H1 (cell line): Measurements from ENCODE around the gene CCL5. TPM values are rescaled to one million over a fixed set of nuclear protein-coding genes. Genes with fewer than 3 reads are reported as not detected.

Experiments used
- CTCF ChIA-PET: fragments of 300-600 bp; sonication (Branson Sonifier 250); formaldehyde crosslinking; loops from one replicate; lab custom pipeline; 2021; ENCODE audit not compliant: partially characterized antibody; lab: Charles Lee
- POLR2A ChIA-PET: fragments of 300-600 bp; sonication (Branson Sonifier 250); formaldehyde crosslinking; loops from one replicate; lab custom pipeline; 2021; ENCODE audit warnings: inconsistent platforms; ENCODE audit not compliant: partially characterized antibody; lab: Charles Lee
- DNase-seq, 2 experiments: peaks; one replicate each; pipeline versions ENCODE4 v3.0.0 to v3.0.0-alpha.2; 2010 to 2022; ENCODE audit warnings: low spot score in 2 of 2, low read depth in 1 of 2, mixed read lengths in 1 of 2
- FAIRE-seq: peaks from 2 replicates; lab custom pipeline; 2011; peaks lifted over from hg19 to GRCh38; lab: Jason Lieb, UNC
- H2AFZ ChIP-seq: 2 replicates; pipeline ENCODE4 v1.8.1; 2012; ENCODE audit warnings: low read length, inconsistent platforms
- H2AK5ac ChIP-seq: 2 replicates; pipeline ENCODE4 v1.6.1; 2013; ENCODE audit warnings: low read depth, low read length
- H2BK120ac ChIP-seq: replicated peaks from 2 replicates; pipeline ENCODE3; 2013; ENCODE audit warnings: low read depth, low read length, inconsistent platforms
- H2BK12ac ChIP-seq: 2 replicates; pipeline ENCODE4 v1.6.1; 2013; ENCODE audit warnings: low read depth, low read length
- H2BK15ac ChIP-seq: 2 replicates; pipeline ENCODE4 v1.6.1; 2013; ENCODE audit warnings: low read length
- H2BK20ac ChIP-seq: 2 replicates; pipeline ENCODE4 v1.6.1; 2013; ENCODE audit warnings: low read length
- H2BK5ac ChIP-seq: 2 replicates; pipeline ENCODE4 v1.6.1; 2013; ENCODE audit warnings: low read depth, low read length
- H3K14ac ChIP-seq: 2 replicates; pipeline ENCODE4 v1.6.1; 2013; ENCODE audit warnings: inconsistent platforms; ENCODE audit not compliant: insufficient read length
- H3K18ac ChIP-seq: 2 replicates; pipeline ENCODE4 v1.6.1; 2013; ENCODE audit warnings: low read length; ENCODE audit errors: extremely low read depth
- H3K23ac ChIP-seq: 2 replicates; pipeline ENCODE4 v1.6.1; 2013; ENCODE audit warnings: inconsistent platforms; ENCODE audit not compliant: insufficient read length
- H3K23me2 ChIP-seq: 2 replicates; pipeline ENCODE4 v1.6.1; 2013; ENCODE audit warnings: low read depth, low read length
- H3K27ac ChIP-seq: 2 replicates; pipeline ENCODE4 v1.6.1; 2011; ENCODE audit warnings: low read depth, low read length, inconsistent platforms
- H3K27me3 ChIP-seq, 4 experiments: replicated peaks in 1 of 4; 1 replicate in 1 of 4; 2 replicates in 3 of 4; pipeline versions ENCODE4 v1.6.1 to v1.8.1; 2011 to 2013; ENCODE audit warnings: low read length in 3 of 4, mild to moderate bottlenecking in 3 of 4, inconsistent platforms in 2 of 4, mixed read lengths in 2 of 4, moderate library complexity in 1 of 4; ENCODE audit not compliant: control insufficient read depth in 3 of 4, insufficient read depth in 3 of 4; ENCODE audit errors: extremely low read depth in 1 of 4
- H3K36me3 ChIP-seq, 4 experiments: 2 replicates each; pipeline versions ENCODE4 v1.6.1 to v1.8.1; 2011 to 2013; ENCODE audit warnings: mild to moderate bottlenecking in 4 of 4, low read length in 3 of 4, moderate library complexity in 2 of 4, control low read depth in 1 of 4, inconsistent platforms in 1 of 4; ENCODE audit not compliant: insufficient read depth in 4 of 4, control insufficient read depth in 2 of 4
- H3K4ac ChIP-seq: replicated peaks from 2 replicates; pipeline ENCODE3; 2013; ENCODE audit warnings: low read length, low read depth, mixed read lengths, inconsistent platforms; ENCODE audit not compliant: insufficient read length
- H3K4me1 ChIP-seq, 4 experiments: replicated peaks in 1 of 4; 1 replicate in 1 of 4; 2 replicates in 3 of 4; pipeline versions ENCODE4 v1.6.1 to v1.8.1; 2011 to 2013; ENCODE audit warnings: low read length in 3 of 4, inconsistent platforms in 2 of 4, mixed read lengths in 1 of 4; ENCODE audit not compliant: insufficient read depth in 4 of 4, control insufficient read depth in 3 of 4
- H3K4me2 ChIP-seq, 2 experiments: 2 replicates each; pipeline versions ENCODE4 v1.6.1 to v1.8.1; 2011 to 2013; ENCODE audit warnings: low read depth in 2 of 2, low read length in 2 of 2, control low read depth in 1 of 2, inconsistent platforms in 1 of 2, mild to moderate bottlenecking in 1 of 2; ENCODE audit not compliant: insufficient read depth in 1 of 2
- H3K4me3 ChIP-seq, 4 experiments: fragments of 200-600, 300-600 bp in 1 of 4; sonication (generic), shearing (Covaris generic), sonication (Bioruptor Twin) in 1 of 4; 2 replicates each; pipeline versions ENCODE4 v1.5.1 to v1.8.1; 2011 to 2016; ENCODE audit warnings: low read length in 4 of 4, low read depth in 3 of 4, control low read depth in 2 of 4, inconsistent platforms in 2 of 4, mild to moderate bottlenecking in 2 of 4, mixed read lengths in 1 of 4, moderate library complexity in 1 of 4; ENCODE audit not compliant: insufficient read depth in 2 of 4; ENCODE audit errors: extremely low read depth in 1 of 4
- H3K56ac ChIP-seq: replicated peaks from 2 replicates; pipeline ENCODE3; 2013; ENCODE audit warnings: low read depth, mild to moderate bottlenecking, mixed read lengths, low read length, inconsistent platforms; ENCODE audit not compliant: insufficient read length
- H3K79me1 ChIP-seq: 2 replicates; pipeline ENCODE4 v1.6.1; 2013; ENCODE audit warnings: low read depth, low read length, control low read depth
- H3K79me2 ChIP-seq, 2 experiments: 2 replicates each; pipeline versions ENCODE4 v1.6.1 to v1.8.1; 2012 to 2013; ENCODE audit warnings: low read length in 2 of 2, mild to moderate bottlenecking in 2 of 2, inconsistent platforms in 1 of 2; ENCODE audit not compliant: insufficient read depth in 2 of 2, control insufficient read depth in 1 of 2
- H3K9ac ChIP-seq, 4 experiments: replicated peaks in 1 of 4; 1 replicate in 1 of 4; 2 replicates in 3 of 4; pipeline versions ENCODE4 v1.6.1 to v1.8.1; 2011 to 2013; ENCODE audit warnings: low read depth in 3 of 4, low read length in 3 of 4, control low read depth in 2 of 4, mild to moderate bottlenecking in 2 of 4, moderate library complexity in 2 of 4, inconsistent platforms in 1 of 4; ENCODE audit errors: extremely low read depth in 1 of 4
- H3K9me3 ChIP-seq, 2 experiments: 2 replicates each; pipeline versions ENCODE4 v1.6.1 to v1.8.1; 2012 to 2013; ENCODE audit warnings: mild to moderate bottlenecking in 2 of 2, moderate library complexity in 2 of 2, control low read depth in 1 of 2, inconsistent platforms in 1 of 2, low read depth in 1 of 2, low read length in 1 of 2, mixed read lengths in 1 of 2; ENCODE audit not compliant: insufficient read depth in 2 of 2
- H4K20me1 ChIP-seq, 2 experiments: replicated peaks in 1 of 2; 2 replicates each; pipeline versions ENCODE3 to v1.8.1; 2011 to 2013; ENCODE audit warnings: inconsistent platforms in 2 of 2, low read length in 2 of 2, mild to moderate bottlenecking in 1 of 2; ENCODE audit not compliant: insufficient read depth in 2 of 2, control insufficient read depth in 1 of 2
- H4K5ac ChIP-seq: 2 replicates; pipeline ENCODE4 v1.6.1; 2013; ENCODE audit warnings: low read length, low read depth, mixed read lengths, inconsistent platforms; ENCODE audit not compliant: insufficient read length
- H4K8ac ChIP-seq: 2 replicates; pipeline ENCODE4 v1.8.0; 2013; ENCODE audit warnings: mild to moderate bottlenecking, moderate library complexity, low read length, inconsistent platforms; ENCODE audit not compliant: insufficient read depth; ENCODE audit errors: extremely low read depth
- H4K91ac ChIP-seq: replicated peaks from 2 replicates; pipeline ENCODE3; 2013; ENCODE audit warnings: low read length, mixed read lengths, inconsistent platforms; ENCODE audit not compliant: insufficient read length
- ATF3 ChIP-seq: IDR thresholded peaks from 2 replicates; pipeline ENCODE4 v1.6.1; 2011; ENCODE audit warnings: low read depth, mild to moderate bottlenecking, low read length; ENCODE audit not compliant: insufficient read depth
- polyA plus RNA-seq, 7 experiments: library from polyadenylated mRNA; depleted of rRNA in 3 of 7; stranded (reverse) in 5 of 7; unstranded in 2 of 7; fragments of >200 nt in 5 of 7; fragments of 200-250 nt in 2 of 7; gene quantifications; 1 replicate in 5 of 7; 2 replicates in 1 of 7; 4 replicates in 1 of 7; pipeline versions ENCODE4 v1.2.1 to v1.2.3, GENCODE V29; 2011 to 2013; ENCODE audit warnings: missing spikeins in 2 of 7, mixed read lengths in 2 of 7
- total RNA-seq: library from RNA; stranded (reverse); fragmentation: NEBNext Ultra II Directional; extraction: Animal tissue kit (Norgen Biotek cat#: 25700); gene quantifications from 2 replicates; pipeline ENCODE4 v1.2.1, GENCODE V29; 2021

Gene CCL5
- total and polyA plus RNA-seq, 2 of the 8 experiments (the other 6 are each of a cell fraction or from before 2014, with no cell fraction given) = not detected

GRCh38 chr17:35927714-35928113 lies 47.6 kb upstream of the CCL5 start:
- Histone ChIP-seq H2BK15ac (no peak overlapping the region), H3K9ac (no peak overlapping the region)

More at GRCh38 chr17:35927714-35928113, 47.6 kb upstream of the CCL5 start:
- CTCF ChIA-PET = no interaction called here
- H2BK120ac ChIP-seq = no peak overlapping the region
- no peaks in the 10 kb centered on the region; a peak in 2 of 7 replicates for H3K27me3 ChIP-seq
- H2BK20ac ChIP-seq = no peak overlapping the region
- POLR2A ChIA-PET = no interaction called here
- no peak for TF ChIP-seq ATF3
- H3K36me3 ChIP-seq = peaks cover 0 to under 1% (median 0%) of the 10 kb centered on the region in 4 experiments; a peak in 2 of 8 replicates
- H3K4ac ChIP-seq = no peak overlapping the region
- H3K9me3 ChIP-seq = no peaks in the 10 kb centered on the region
- no peak overlapping the region for H2BK12ac ChIP-seq
- no peak overlapping the region for H4K5ac ChIP-seq
- no peak overlapping the region for H2BK5ac ChIP-seq
- H3K4me1 ChIP-seq = peaks cover 0 to 6% (median 3%) of the 10 kb centered on the region in 4 experiments; a peak in 5 of 7 replicates
- H2AK5ac ChIP-seq = no peak overlapping the region
- no peak overlapping the region for H4K8ac ChIP-seq
- H3K23ac ChIP-seq = no peak overlapping the region
- H3K18ac ChIP-seq = no peak overlapping the region
- no peaks in the 10 kb centered on the region for H3K79me1 ChIP-seq
- H4K91ac ChIP-seq = no peak overlapping the region
- no peaks in the 10 kb centered on the region for H4K20me1 ChIP-seq
- H3K23me2 ChIP-seq = no peaks in the 10 kb centered on the region; the same call in none of the 2 replicates
- DNase-seq = no peak
- FAIRE-seq = no peak
- H3K79me2 ChIP-seq = no peaks in the 10 kb centered on the region
- no peak overlapping the region for H2AFZ ChIP-seq
- H3K56ac ChIP-seq = no peak overlapping the region
- H3K4me3 ChIP-seq = no peak overlapping the region
- no peak overlapping the region for H3K27ac ChIP-seq
- no peak overlapping the region for H3K4me2 ChIP-seq
- no peak overlapping the region for H3K14ac ChIP-seq
